ENCODE measurements around the gene ZDHHC21.

ZDHHC21 gene

GRCh38 chr9:14616188-14616982, 76.8 kb downstream of the ZDHHC21 start:
- peak; percentile 2 for DNase-seq (ENCODE audit: low spot score)

GRCh38 chr9:14608540-14608939, 84.7 kb downstream of the ZDHHC21 start:
- DNase-seq (ENCODE audit: low spot score): peak; percentile 20

- DNase-seq (ENCODE audit: low spot score): no peak
Measured at GRCh38 chr9:14597171-14597799, 95.9 kb downstream of the ZDHHC21 start.

- DNase-seq (ENCODE audit: low spot score): no peak
Measured at GRCh38 chr9:14593406-14593805, 99.8 kb downstream of the ZDHHC21 start.

GRCh38 chr9:14591411-14591810, 101.8 kb downstream of the ZDHHC21 start:
- no peak for DNase-seq (ENCODE audit: low spot score)

GRCh38 chr9:14585730-14586473, 107.3 kb downstream of the ZDHHC21 start:
- no peak for DNase-seq (ENCODE audit: low spot score)

- DNase-seq (ENCODE audit: low spot score): no peak
Measured at GRCh38 chr9:14584571-14584970, 108.7 kb downstream of the ZDHHC21 start.

GRCh38 chr9:14578030-14578429, 115.2 kb downstream of the ZDHHC21 start:
- no peak for DNase-seq (ENCODE audit: low spot score)

- peak; percentile 8 for DNase-seq (ENCODE audit: low spot score)
Measured at GRCh38 chr9:14574173-14574572, 119.1 kb downstream of the ZDHHC21 start.

- no peak for DNase-seq (ENCODE audit: low spot score)
Measured at GRCh38 chr9:14573319-14573718, 119.9 kb downstream of the ZDHHC21 start.

GRCh38 chr9:14565352-14566016, 127.7 kb downstream of the ZDHHC21 start:
- no peak for DNase-seq (ENCODE audit: low spot score)

- DNase-seq (ENCODE audit: low spot score): no peak
Measured at GRCh38 chr9:14563902-14564624, 129.2 kb downstream of the ZDHHC21 start.

- no peak for DNase-seq (ENCODE audit: low spot score)
Measured at GRCh38 chr9:14561929-14562405, 131.3 kb downstream of the ZDHHC21 start.

Measured in COLO829 (cell line).